ENCODE measurements around the gene RITA1.

RITA1 gene

DNA sequence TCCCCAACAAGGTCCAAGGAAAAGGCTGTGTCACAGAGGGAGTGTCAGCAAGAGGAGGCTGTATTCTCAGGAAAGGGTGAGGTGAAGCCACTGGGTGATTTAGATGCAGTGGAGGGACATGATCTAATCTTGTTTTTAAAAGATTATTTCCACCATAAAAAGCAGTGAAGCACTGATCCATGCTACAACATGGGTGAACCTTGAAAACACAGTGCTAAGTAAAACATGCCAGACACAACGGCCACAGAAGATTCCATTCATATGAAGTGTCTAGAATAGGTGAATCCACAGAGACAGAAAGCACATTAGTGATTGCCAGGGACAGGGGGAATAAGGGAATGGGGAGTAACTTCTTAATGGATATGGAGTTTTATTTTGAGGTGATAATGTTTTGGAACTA is 12.8 kb downstream of the RITA1 start:
- Histone ChIP-seq H3K9ac (ENCODE audit: low read length) (no peak overlapping the region), H3K4me2 (ENCODE audit: low read length) (no peak overlapping the region), H3K27ac (ENCODE audit: low read length) (no peak overlapping the region), H3K36me3 (replicated peaks; ENCODE audit: low read depth, low read length) (no peaks in the 10 kb centered on the region), H3K9me3 (ENCODE audit: insufficient read depth, low read length) (no peaks in the 10 kb centered on the region), H3K27me3 (ENCODE audit: low read depth, low read length) (no peaks in the 10 kb centered on the region), H4K20me1 (ENCODE audit: insufficient read depth, low read length) (no peaks in the 10 kb centered on the region), H2AFZ (ENCODE audit: low read depth, low read length) (no peak overlapping the region), H3K4me1 (ENCODE audit: low read length) (peaks cover 5% of the 10 kb centered on the region), H3K4me3 (ENCODE audit: low read length) (no peak overlapping the region), H3K79me2 (ENCODE audit: low read length) (no peaks in the 10 kb centered on the region)
- TF ChIP-seq, protein P1, sequence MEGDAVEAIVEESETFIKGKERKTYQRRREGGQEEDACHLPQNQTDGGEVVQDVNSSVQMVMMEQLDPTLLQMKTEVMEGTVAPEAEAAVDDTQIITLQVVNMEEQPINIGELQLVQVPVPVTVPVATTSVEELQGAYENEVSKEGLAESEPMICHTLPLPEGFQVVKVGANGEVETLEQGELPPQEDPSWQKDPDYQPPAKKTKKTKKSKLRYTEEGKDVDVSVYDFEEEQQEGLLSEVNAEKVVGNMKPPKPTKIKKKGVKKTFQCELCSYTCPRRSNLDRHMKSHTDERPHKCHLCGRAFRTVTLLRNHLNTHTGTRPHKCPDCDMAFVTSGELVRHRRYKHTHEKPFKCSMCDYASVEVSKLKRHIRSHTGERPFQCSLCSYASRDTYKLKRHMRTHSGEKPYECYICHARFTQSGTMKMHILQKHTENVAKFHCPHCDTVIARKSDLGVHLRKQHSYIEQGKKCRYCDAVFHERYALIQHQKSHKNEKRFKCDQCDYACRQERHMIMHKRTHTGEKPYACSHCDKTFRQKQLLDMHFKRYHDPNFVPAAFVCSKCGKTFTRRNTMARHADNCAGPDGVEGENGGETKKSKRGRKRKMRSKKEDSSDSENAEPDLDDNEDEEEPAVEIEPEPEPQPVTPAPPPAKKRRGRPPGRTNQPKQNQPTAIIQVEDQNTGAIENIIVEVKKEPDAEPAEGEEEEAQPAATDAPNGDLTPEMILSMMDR (IDR thresholded peaks at IDR 0.05; ENCODE audit: low read depth, low read length) = no peak
- TF ChIP-seq EZH2phosphoT487 (IDR thresholded peaks at IDR 0.05; ENCODE audit: low read depth) = no peak

DNA sequence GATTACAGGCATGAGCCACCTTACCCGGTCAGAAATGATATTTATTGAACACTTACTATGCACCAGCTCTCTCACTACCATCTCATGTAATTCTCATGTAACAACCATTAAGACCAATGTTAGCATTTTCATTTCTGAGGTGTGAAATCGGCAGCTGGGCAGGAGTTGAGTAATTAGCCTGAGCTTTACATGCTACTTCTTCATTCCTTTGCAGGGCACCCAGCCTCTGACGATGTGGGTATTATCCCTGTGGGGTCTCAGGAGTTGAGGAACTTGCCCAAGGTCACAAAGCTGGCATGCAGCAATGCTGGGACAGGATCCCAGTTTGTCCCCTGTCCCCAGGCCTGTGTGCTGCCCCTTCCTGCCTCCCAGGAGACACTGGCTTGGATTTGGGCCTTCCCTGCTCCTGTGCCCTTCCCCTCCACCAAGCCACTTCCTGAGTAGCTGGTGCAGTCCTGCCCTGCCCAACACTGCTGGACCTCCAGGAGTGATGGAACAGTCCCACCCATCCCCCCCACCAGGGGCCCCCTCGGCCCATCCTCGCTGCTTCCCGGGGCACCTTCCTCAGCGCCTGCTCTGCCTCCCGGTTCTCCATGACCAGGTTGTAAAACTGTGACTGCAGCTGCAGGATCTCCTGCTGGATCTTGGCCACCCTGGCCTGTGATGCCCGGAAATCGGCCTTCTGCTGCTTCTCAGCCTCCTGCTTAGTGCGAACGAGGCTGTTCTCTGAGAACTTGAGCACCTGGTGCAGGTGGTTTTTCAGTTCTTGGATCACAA is 14.7 kb downstream of the RITA1 start:
- H3K79me2 ChIP-seq (ENCODE audit: low read length) = no peaks in the 10 kb centered on the region
- H3K27me3 ChIP-seq (ENCODE audit: low read depth, low read length) = no peaks in the 10 kb centered on the region
- no peak overlapping the region for H3K9ac ChIP-seq (ENCODE audit: low read length)
- no peak overlapping the region for H2AFZ ChIP-seq (ENCODE audit: low read depth, low read length)
- H3K4me2 ChIP-seq (ENCODE audit: low read length) = no peak overlapping the region
- no peaks in the 10 kb centered on the region for H4K20me1 ChIP-seq (ENCODE audit: insufficient read depth, low read length)
- H3K36me3 ChIP-seq (replicated peaks; ENCODE audit: low read depth, low read length) = no peaks in the 10 kb centered on the region
- no peak overlapping the region for H3K27ac ChIP-seq (ENCODE audit: low read length)
- H3K4me1 ChIP-seq (ENCODE audit: low read length) = peaks cover 5% of the 10 kb centered on the region
- no peak for TF ChIP-seq EZH2phosphoT487 (IDR thresholded peaks at IDR 0.05; ENCODE audit: low read depth)
- TF ChIP-seq, protein P1 (IDR thresholded peaks at IDR 0.05; ENCODE audit: low read depth, low read length) = no peak
- H3K4me3 ChIP-seq (ENCODE audit: low read length) = no peak overlapping the region
- H3K9me3 ChIP-seq (ENCODE audit: insufficient read depth, low read length) = no peaks in the 10 kb centered on the region

DNA sequence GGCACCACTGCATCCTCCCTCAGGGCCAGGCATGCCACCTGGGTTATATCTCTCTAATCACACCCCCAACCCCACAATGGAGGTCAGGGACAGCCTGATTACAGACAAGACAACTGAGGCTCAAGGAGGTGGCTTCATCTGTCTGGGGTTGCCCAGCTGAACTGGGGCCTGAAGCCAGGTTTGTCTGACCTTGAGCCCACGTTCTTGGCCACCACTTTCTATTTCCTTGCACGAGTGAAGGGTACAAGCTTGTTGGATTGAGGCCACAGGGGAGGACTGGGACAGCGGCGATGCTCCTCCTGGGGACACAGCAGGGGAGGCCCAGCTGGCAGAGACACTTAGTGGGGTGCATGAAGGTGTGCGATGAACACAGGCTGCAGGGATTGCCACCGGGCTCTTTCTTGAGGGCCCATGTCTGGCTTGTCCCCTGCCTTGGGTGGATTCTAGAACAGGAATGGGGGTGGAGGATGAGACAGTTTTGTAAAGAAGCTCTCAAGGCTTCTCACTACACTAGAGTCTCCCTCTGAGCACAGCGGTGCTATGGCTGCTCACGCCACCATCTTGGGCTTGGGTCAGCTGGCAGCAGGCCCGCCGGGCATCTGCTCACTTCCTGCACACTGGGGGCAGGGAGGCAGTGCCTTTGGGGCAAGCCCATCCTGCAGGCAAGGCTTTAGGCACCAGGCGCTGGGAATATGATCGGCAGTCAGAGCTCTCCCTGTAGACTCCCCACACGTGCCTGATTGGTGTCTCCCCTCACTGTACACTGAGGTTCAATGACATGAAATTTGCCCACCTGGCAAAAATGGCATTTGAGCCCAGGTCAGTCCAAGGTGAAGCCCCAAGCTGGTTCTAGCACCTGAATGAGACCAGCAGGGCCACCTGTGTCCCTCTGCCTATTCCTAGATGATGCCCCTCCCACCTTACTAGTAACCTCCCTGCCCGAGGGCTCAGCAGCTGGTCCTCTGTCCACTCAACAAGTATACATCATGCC is 16.0 kb downstream of the RITA1 start:
- H3K9ac ChIP-seq (ENCODE audit: low read length) = no peak overlapping the region
- no peaks in the 10 kb centered on the region for H3K9me3 ChIP-seq (ENCODE audit: insufficient read depth, low read length)
- H3K27me3 ChIP-seq (ENCODE audit: low read depth, low read length) = no peaks in the 10 kb centered on the region
- no peak overlapping the region for H3K4me2 ChIP-seq (ENCODE audit: low read length)
- no peaks in the 10 kb centered on the region for H3K79me2 ChIP-seq (ENCODE audit: low read length)
- peaks cover 5% of the 10 kb centered on the region for H3K4me1 ChIP-seq (ENCODE audit: low read length)
- no peak overlapping the region for H3K4me3 ChIP-seq (ENCODE audit: low read length)
- H3K27ac ChIP-seq (ENCODE audit: low read length) = no peak overlapping the region
- H4K20me1 ChIP-seq (ENCODE audit: insufficient read depth, low read length) = no peaks in the 10 kb centered on the region
- TF ChIP-seq, protein P1 (IDR thresholded peaks at IDR 0.05; ENCODE audit: low read depth, low read length) = no peak
- no peak for TF ChIP-seq EZH2phosphoT487 (IDR thresholded peaks at IDR 0.05; ENCODE audit: low read depth)
- H2AFZ ChIP-seq (ENCODE audit: low read depth, low read length) = no peak overlapping the region
- no peaks in the 10 kb centered on the region for H3K36me3 ChIP-seq (replicated peaks; ENCODE audit: low read depth, low read length)

Data from OCI-LY3 (cell line).